ENCODE measurements around the gene AJUBA. TPM values are rescaled to one million over a fixed set of nuclear protein-coding genes. Genes with fewer than 3 reads are reported as not detected.
"Not testable (repeated sequence)": the region's sequence is repeated elsewhere in the genome, so short reads cannot be mapped to it uniquely, and the experiment has no call there.

AJUBA gene
- total and polyA plus RNA-seq, 2 of the 8 experiments (the other 6 are each of a cell fraction or from before 2014, with no cell fraction given) = 33.1 to 46.0 TPM

GRCh38 chr14:22951795-22952194, 30.6 kb downstream of the AJUBA start:
- H3K56ac ChIP-seq (replicated peaks; ENCODE audit: insufficient read length, low read depth, low read length); H2BK120ac ChIP-seq (replicated peaks; ENCODE audit: low read depth, low read length); H4K20me1 ChIP-seq (replicated peaks in 1 of 2; ENCODE audit: control insufficient read depth in 1 of 2, insufficient read depth in 2 of 2, low read length in 2 of 2); H3K4me1 ChIP-seq (replicated peaks in 1 of 4; ENCODE audit: control insufficient read depth in 3 of 4, insufficient read depth in 4 of 4, low read length in 3 of 4); H3K18ac ChIP-seq (ENCODE audit: extremely low read depth, low read length); H3K9ac ChIP-seq (replicated peaks in 1 of 4; ENCODE audit: extremely low read depth in 1 of 4, low read depth in 3 of 4, low read length in 3 of 4); H3K79me1 ChIP-seq (ENCODE audit: low read depth, low read length); H3K9me3 ChIP-seq (ENCODE audit: insufficient read depth in 2 of 2, low read depth in 1 of 2, low read length in 1 of 2); H2AFZ ChIP-seq (ENCODE audit: low read length); H2BK20ac ChIP-seq (ENCODE audit: low read length); H3K4ac ChIP-seq (replicated peaks; ENCODE audit: insufficient read length, low read depth, low read length); H4K91ac ChIP-seq (replicated peaks; ENCODE audit: insufficient read length, low read length); H3K27ac ChIP-seq (ENCODE audit: low read depth, low read length); H3K23ac ChIP-seq (ENCODE audit: insufficient read length); DNase-seq (ENCODE audit: low read depth in 1 of 2, low spot score in 2 of 2); H2AK5ac ChIP-seq (ENCODE audit: low read depth, low read length); H4K5ac ChIP-seq (ENCODE audit: insufficient read length, low read depth, low read length); H2BK5ac ChIP-seq (ENCODE audit: low read depth, low read length); H3K27me3 ChIP-seq (replicated peaks in 1 of 4; ENCODE audit: control insufficient read depth in 3 of 4, extremely low read depth in 1 of 4, insufficient read depth in 3 of 4, low read length in 3 of 4); H3K14ac ChIP-seq (ENCODE audit: insufficient read length); H3K4me3 ChIP-seq (ENCODE audit: extremely low read depth in 1 of 4, insufficient read depth in 2 of 4, low read depth in 3 of 4, low read length in 4 of 4); H3K4me2 ChIP-seq (ENCODE audit: insufficient read depth in 1 of 2, low read depth in 2 of 2, low read length in 2 of 2); FAIRE-seq; H3K79me2 ChIP-seq (ENCODE audit: control insufficient read depth in 1 of 2, insufficient read depth in 2 of 2, low read length in 2 of 2); H4K8ac ChIP-seq (ENCODE audit: extremely low read depth, insufficient read depth, low read length); H3K23me2 ChIP-seq (ENCODE audit: low read depth, low read length); H2BK12ac ChIP-seq (ENCODE audit: low read depth, low read length); H2BK15ac ChIP-seq (ENCODE audit: low read length): not testable (repeated sequence)
- peaks cover 5 to 41% (median 14%) of the 10 kb centered on the region in 4 experiments; a peak in 6 of 8 replicates for H3K36me3 ChIP-seq (ENCODE audit: control insufficient read depth in 2 of 4, insufficient read depth in 4 of 4, low read length in 3 of 4)
- CTCF ChIA-PET (ENCODE audit: partially characterized antibody) = interaction anchor here (0.8 to 3.1 kb wide), 5 partner anchors 10 to 44 kb away, joined by 3 to 17 read pairs (median 6); no protein-coding TSS in a partner anchor
- POLR2A ChIA-PET (ENCODE audit: partially characterized antibody) = interaction anchor here (1.1 to 1.9 kb wide), 3 partner anchors 20 to 153 kb away, joined by 3 to 5 read pairs (median 3); no protein-coding TSS in a partner anchor
- WGBS, 2 experiments (ENCODE audit: extremely low coverage in 1 of 2, insufficient coverage in 1 of 2, insufficient read length in 1 of 2, insufficient replicate concordance in 2 of 2, low coverage in 1 of 2, low lambda C conversion rate in 2 of 2, missing lambda C conversion rate in 1 of 2) = 93% methylated on average over 8 of the region's 8 CpGs; no CpG with 5 or more reads in 1 of the 2 experiments
